HG03108 (cell line): Measurements from ENCODE around the gene MCC.

Source experiments
- ATAC-seq: cut with Tn5 transposase; IDR thresholded peaks from one replicate; pipeline ENCODE4 v1.9.1; 2021; ENCODE audit warnings: moderate library complexity; ENCODE audit not compliant: unreplicated experiment

MCC gene

DNA sequence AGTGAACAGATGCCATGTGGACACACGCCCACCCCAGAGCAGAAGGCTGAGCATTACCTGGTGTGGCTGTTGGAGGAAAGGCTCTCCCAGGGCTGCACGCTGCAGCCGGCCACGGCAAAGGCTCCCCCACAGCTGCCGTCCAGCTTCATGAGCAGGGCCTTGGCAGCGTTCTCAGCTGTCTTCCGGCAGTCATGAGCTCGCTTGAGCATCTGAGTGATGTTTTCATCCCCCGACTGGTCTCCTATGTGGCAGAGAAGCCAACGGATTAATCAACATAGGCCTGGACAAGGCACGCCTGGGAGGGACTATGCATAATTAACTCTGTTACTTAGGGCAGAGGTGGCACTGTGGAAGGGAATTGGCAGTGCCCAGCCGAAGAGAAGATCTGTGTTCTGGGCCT lies 424.3 kb downstream of the MCC start:
- ATAC-seq, result no peak

DNA sequence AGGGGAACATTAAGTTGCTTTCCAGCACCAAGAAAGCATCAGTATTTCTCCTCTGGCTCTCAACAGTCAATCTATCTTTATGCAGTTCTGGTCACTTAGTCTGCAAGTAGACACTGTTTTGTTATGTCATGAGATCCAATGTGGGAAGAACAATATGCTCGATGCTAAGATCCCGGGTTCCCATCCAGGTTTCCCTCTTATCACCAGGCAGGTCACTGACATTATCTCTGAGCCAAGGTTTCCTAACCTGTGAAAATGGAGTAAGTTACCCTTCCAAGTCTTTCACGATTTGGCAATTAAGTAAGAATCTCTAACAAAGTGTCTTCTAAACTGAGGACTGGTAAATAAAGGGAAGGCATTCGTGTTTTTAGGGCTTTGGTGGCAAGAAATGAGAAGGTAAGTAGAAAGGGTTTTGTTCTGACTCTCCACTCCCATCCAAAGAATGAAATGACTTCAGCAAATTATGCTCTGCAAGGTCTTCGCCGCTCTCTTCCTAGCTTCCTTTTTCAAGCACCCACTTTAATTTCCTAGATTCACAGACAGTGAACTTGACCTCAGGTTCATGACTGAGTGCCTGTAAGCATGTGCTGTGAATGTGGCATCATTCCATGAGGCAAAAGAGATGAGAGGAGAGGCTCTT lies 425.3 kb downstream of the MCC start:
- ATAC-seq, result no peak

DNA sequence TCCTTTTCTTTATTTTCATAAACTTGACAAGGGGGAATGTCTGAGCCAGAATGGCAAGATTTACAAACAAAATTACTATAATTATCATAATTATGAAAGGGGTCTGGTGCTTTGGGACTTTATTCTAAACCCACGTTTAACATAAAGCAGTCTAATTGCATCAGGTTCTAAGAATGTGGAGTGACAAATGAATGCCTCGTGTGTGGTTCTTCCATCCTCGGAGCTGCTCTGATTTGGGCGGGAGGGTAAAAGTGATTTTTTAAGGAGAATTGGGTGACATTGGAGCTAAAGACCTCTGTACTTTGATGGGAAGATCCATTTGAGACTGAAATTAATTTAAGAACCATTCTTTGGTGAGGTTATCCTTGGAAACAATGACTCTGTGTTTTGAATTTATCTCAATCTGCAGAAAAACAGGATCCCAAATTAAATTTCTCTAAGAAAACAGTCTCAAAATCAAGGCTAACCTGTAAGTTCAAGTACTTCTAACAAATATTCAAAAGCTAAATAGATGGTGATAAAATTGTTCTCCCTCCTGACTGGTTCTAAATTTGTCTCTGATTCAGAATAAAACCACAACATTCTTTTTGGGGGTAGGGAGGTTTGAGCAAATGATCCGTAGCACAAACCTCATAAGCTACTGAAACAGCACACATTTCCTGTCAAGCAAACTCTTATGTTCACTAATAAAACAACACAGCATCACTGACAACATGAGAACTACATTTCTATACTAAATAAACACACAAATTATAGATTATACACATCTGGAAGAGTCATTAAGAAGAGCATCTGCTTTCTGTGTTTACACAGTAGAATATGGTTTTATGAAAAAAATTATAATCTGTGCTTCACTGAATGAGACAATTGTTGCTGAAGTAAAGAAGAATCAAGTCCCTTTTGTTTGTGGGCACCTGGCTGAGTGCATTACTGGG lies 426.1 kb downstream of the MCC start:
- ATAC-seq, result no peak

DNA sequence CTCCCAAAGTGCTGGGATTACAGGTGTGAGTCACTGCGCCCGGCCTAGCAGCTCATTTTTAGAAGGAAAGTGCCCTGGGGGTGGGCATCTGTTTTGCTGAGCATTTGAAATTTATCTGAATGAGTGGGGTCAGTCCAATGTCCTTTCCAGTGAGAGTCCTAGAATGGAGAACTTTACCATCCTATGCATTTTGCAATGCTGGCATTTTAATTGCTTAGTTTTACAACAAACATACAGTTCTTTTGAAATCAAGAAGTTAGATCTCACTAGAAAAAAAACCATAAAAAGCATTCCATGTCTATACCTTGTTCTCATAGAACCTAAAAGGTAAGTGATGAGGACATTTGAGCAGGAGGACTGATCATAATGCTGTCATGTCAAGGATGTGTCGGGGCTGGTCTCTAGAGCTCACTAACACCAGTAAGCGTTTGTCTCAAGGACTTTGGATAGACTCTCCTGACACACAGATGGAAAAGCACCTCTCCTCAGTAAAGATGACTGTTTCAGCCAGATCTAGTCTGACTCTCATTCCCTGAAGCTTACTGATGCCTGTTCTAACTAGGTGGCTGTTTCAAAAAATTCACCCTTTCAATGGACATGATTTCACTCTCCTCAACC lies 427.7 kb downstream of the MCC start:
- no peak for ATAC-seq

DNA sequence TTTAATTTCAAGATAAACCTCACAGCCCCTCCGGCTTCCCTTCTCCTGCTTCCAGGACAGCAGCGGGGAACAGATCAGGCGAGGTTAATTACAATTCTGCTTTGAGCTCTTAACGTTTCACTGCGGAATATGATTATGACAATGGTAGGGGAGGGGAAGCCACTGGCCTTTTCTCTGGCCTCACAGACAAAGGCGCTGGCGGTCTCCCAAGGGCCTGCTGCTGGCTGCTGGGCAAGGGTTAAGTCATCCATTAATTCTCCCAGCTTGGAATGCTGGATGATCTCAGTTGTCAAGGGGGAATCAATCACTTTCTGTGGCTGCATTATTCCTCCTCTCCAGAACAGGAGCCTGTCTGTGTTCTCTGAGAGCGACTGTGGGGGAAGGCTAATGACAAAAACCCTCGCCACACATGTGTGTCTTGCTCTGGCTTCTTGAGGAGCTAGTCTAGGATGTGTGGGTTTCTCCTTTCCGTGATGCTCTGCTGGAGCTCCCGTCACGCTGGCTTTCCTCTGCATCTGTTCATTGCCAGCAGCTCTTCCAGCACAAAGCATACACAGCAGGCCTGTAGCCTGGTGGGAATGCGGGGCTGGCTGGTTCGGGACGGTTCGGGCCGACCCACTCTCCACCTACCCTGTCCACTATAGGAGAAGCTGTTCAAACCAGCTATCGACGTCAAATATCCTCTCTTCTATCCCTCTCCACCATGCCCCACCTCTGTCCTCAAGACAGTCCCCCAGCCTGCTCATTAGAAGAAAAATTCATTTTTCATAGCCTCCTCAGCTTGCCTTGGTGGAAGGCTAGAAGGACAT lies 428.8 kb downstream of the MCC start:
- ATAC-seq, result no peak

GRCh38 chr5:113058706-113059226 lies 429.5 kb downstream of the MCC start:
- ATAC-seq, result no peak

- ATAC-seq, result no peak
Measured at GRCh38 chr5:113058269-113058668, 430.0 kb downstream of the MCC start.

DNA sequence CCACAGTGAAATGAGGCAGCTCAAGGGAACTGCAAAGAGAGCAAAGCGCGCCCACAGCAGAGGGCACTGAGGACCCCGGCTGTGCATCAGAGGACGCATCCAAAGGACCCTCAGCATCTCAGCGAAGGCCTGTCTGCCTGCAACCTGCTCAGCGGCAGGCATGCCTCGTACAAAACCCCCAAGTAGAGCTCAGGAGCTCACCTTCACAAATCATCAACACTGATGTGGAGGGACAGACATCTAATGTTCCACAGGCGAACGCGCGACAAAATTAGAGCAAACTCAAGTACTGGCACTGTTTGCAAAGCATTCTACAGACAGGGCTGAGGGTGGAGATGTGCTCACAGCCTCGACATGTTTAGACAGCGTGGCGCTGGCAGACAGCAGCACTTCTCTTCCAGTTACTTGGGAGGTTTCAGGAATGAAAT lies 430.7 kb downstream of the MCC start:
- ATAC-seq, result no peak

GRCh38 chr5:113056988-113057387 lies 431.3 kb downstream of the MCC start:
- no peak for ATAC-seq

- no peak for ATAC-seq
Measured at GRCh38 chr5:113054899-113055298, 433.4 kb downstream of the MCC start.

- no peak for ATAC-seq
Measured at GRCh38 chr5:113053511-113053995, 434.7 kb downstream of the MCC start.

DNA sequence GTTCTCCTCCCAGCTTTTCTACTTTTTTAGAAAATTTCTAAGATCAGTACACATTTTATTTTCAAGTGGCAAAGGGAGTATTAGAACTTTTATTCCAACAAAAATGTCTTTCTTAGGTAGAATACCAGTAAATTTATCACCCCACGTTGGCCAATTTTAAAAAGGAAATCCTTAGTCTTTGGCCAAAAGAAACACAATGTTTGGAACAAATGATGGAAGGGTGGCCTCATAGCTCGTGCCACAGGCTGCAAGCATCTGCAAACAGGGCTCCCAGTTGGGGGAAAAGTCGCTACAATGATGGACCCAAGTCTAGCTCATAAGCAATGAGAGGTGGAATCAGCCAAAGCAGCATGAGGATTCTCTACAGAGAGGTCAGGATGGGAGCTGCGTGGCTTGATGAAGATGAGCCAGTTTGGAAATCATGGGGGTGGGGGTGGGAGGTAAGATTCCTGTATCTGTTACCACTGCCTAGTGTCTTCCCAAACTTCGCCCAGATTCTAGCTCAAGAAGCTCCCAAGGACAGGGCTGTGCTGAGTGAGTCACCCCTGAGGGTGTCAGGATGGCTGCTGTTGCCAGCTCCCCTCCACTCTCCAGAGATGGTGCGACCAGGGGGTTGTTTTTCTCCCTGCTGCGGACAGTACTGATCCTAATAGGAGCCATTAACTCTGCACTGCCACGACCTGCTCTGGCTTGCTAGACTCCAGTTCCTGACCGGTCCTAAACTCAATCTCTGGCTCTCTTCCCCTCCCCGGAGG lies 436.0 kb downstream of the MCC start:
- no peak for ATAC-seq

DNA sequence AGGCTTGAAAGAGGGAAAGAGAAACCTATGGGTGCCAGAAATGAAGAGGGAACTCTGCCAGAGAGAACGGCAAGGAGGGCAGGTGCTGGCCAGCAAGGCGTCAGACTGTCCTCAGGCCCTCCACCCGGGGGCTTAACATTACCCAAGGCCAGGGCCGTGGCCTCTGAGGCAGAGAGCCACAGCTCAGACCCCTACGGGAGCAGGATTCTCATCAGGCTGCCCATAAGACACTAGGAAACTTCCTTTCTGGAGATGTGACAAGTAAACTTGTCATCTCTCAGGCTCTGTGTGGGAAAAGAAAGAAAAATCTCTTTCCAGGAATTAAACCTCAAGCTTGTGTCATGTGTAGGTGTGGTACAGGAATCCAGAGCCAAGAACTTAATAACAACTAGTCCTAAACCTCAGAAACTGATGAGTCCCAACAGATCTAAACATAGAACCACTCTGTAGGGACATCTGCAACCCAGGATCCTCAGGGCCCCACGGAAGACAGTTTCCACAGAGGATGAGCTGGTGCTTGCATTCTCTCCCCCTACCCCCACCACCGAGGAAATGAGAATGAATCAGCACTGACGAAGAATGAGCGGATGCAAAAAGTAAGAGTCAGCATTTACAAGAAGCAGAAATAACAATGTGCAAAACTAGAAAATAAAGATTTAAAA lies 437.4 kb downstream of the MCC start:
- ATAC-seq, result no peak

DNA sequence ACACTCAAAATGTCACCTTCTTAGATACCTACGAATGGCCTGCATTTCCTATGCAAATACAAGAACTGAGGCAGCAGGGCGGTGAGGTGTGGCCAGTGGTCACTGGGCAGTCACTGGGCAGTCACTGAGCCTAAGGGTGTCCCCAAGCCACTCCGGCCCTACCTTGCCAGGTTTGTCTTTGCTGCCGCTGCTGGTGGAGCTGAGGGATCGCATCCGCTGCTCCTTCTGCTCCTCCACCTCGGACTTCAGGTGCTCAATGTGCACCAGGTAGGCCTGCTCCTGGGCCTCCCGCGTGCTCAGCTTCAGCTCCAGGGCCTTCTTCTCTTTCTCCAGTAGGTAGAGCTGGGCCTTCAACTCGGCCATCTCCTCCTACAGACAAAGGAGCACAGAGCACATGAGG lies 439.3 kb downstream of the MCC start:
- ATAC-seq, result no peak

DNA sequence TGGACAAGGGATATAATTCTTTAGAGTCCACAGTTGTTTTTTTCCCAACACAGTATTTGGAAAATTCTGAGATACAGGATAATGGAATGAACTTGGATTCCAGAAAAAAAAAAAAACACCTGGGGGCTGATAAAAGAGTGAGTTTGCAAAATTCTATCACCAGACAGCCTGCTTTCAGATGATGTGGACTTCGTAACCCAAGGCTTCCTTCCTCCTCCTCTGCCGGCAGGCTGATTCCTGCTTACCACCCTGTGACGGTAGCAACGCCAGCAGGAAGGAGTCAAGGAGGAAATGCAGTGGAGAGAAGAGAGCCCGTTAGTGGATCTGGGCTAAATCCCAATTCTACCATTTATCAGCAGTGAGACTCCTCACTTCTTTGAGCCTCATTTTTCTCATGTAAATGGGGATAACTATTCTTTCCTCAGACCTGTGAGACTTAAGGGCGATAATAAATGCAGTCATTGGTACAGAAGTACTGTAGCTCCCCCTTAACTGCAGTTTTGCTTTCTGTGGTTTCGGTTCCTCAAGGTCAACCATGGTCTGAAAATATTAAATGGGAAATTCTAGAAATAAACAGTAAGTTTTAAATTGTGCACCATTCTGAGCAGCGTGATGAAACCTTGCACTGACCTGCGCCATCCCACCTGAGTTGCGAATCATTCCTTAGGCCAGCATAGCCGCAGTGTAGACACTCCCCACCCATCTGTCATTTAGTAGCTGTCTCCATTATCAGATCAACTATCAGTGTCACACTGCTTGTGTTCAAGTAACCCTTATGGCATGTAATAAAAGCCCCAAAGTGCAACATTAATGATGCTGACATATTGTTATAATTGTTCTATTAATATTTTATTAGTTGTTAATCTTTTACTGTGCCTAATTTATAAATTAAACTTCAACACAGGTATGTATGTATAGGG lies 440.3 kb downstream of the MCC start:
- ATAC-seq, result peak; percentile 83

GRCh38 chr5:113047234-113047633 lies 441.0 kb downstream of the MCC start:
- ATAC-seq, result no peak

- ATAC-seq, result no peak
Measured at GRCh38 chr5:113044776-113045465, 443.3 kb downstream of the MCC start.

DNA sequence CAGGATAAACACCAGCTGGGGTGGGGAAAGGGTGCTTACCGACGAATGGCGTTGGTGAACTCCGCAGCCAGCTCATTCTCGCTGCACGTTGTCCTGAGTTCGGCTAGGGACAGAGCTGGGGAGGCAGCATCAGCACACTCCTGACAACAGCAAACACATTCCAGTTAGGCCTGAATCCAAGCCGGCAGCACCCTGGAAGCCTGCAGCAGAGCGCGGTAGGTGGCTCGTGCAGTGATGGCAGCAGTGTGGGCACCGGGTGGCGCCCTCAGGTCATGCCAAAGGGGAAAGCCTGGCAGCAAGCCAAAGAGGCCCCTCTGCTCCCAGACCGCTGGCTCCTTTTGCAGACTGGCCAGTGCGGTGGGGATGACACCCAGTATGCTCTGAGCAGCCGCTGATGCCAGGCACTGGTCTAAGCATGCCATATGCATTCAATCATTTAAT lies 444.7 kb downstream of the MCC start:
- no peak for ATAC-seq
